Activated CD8-positive, alpha-beta memory T cell treated with anti-CD3 and anti-CD28 coated beads for 36 hours (primary cell): ENCODE results near the gene TNXB. TPM values are rescaled to one million over a fixed set of nuclear protein-coding genes. Genes with fewer than 3 reads are reported as not detected.

Source experiments
- CTCF ChIA-PET: fragments of 350-600 bp; sonication (Branson Sonifier 250); formaldehyde crosslinking; loops from one replicate; lab custom pipeline; 2021; ENCODE audit warnings: antibody characterized with exemption; lab: Charles Lee
- POLR2A ChIA-PET: fragments of 350-600 bp; sonication (Branson Sonifier 250); formaldehyde crosslinking; loops from one replicate; lab custom pipeline; 2021; ENCODE audit warnings: antibody characterized with exemption; lab: Charles Lee
- total RNA-seq, 2 experiments: library from RNA; stranded (reverse); gene quantifications; one replicate each; pipeline ENCODE4 v1.2.3, GENCODE V29; 2021

The TNXB gene
- 1 to 10 TPM; 1.1 to 1.3 TPM for total RNA-seq

- CTCF ChIA-PET, result no interaction called here
- POLR2A ChIA-PET, result interaction anchor here (0.6 kb wide), 1 partner anchor 234 kb away, joined by 7 read pairs; no protein-coding TSS in a partner anchor
Observed at GRCh38 chr6:32109114-32109764, at the start of gene TNXB. Gene TNXB (minus strand): TSS chr6:32109338. CDS start chr6:32098198, 11,140 bp downstream.

GRCh38 chr6:32158052-32158451 is 48.9 kb upstream of the TNXB start:
- CTCF ChIA-PET, result interaction anchor here (1.2 kb wide), 1 partner anchor 37 kb away, joined by 3 read pairs; no protein-coding TSS in a partner anchor
- POLR2A ChIA-PET, result no interaction called here

- CTCF ChIA-PET, result interaction anchor here (0.7 kb wide), 1 partner anchor 38 kb away, joined by 4 read pairs; no protein-coding TSS in a partner anchor
Observed at GRCh38 chr6:32156891-32157290, 47.8 kb upstream of the TNXB start.

GRCh38 chr6:32154514-32155161 is 45.5 kb upstream of the TNXB start:
- ChIA-PET CTCF (interaction anchor here (0.7 to 1.2 kb wide), 5 partner anchors 10 to 78 kb away, joined by 3 to 6 read pairs (median 4); partner anchors contain the start of genes EGFL8 and FKBPL), POLR2A (interaction anchor here (0.5 to 0.9 kb wide), 2 partner anchors 15 to 36 kb away, joined by 3 to 5 read pairs; no protein-coding TSS in a partner anchor)

More at GRCh38 chr6:32156891-32157290, 47.8 kb upstream of the TNXB start:
- POLR2A ChIA-PET, result no interaction called here

GRCh38 chr6:32153564-32154513 is 44.7 kb upstream of the TNXB start, which contains the start of gene PPT2:
Gene PPT2 (plus strand): TSS chr6:32154141. CDS start chr6:32154595, 454 bp downstream.
- ChIA-PET CTCF (interaction anchor here (1.1 to 1.2 kb wide), 3 partner anchors 11 to 35 kb away, joined by 4 to 6 read pairs (median 5); partner anchors contain the start of genes EGFL8 and FKBPL), POLR2A (interaction anchor here (0.5 to 0.9 kb wide), 2 partner anchors 14 to 35 kb away, joined by 3 to 5 read pairs; no protein-coding TSS in a partner anchor)

GRCh38 chr6:32152769-32153563 is 43.8 kb upstream of the TNXB start:
- POLR2A ChIA-PET, result interaction anchor here (0.6 to 0.7 kb wide), 2 partner anchors 34 to 111 kb away, joined by 3 read pairs; no protein-coding TSS in a partner anchor

GRCh38 chr6:32151863-32152768 is 43.0 kb upstream of the TNXB start, which contains the start of gene PRRT1:
Gene PRRT1 (minus strand): TSS chr6:32151939. CDS start chr6:32151827, 112 bp downstream.
- CTCF ChIA-PET, result interaction anchor here (0.7 to 1.3 kb wide), 2 partner anchors 33 to 43 kb away, joined by 3 read pairs; no protein-coding TSS in a partner anchor
- POLR2A ChIA-PET, result interaction anchor here (0.6 to 0.7 kb wide), 2 partner anchors 33 to 112 kb away, joined by 3 read pairs; no protein-coding TSS in a partner anchor

More at GRCh38 chr6:32152769-32153563, 43.8 kb upstream of the TNXB start:
- CTCF ChIA-PET, result interaction anchor here (0.7 kb wide), 1 partner anchor 42 kb away, joined by 3 read pairs; no protein-coding TSS in a partner anchor

GRCh38 chr6:32151181-32151862 is 42.2 kb upstream of the TNXB start:
- ChIA-PET CTCF (interaction anchor here (1.3 kb wide), 1 partner anchor 32 kb away, joined by 3 read pairs; no protein-coding TSS in a partner anchor), POLR2A (no interaction called here)

- POLR2A ChIA-PET, result no interaction called here
- CTCF ChIA-PET, result interaction anchor here (1.3 kb wide), 1 partner anchor 31 kb away, joined by 3 read pairs; no protein-coding TSS in a partner anchor
Observed at GRCh38 chr6:32149932-32150870, 41.1 kb upstream of the TNXB start.

- CTCF ChIA-PET, result no interaction called here
- POLR2A ChIA-PET, result no interaction called here
Observed at GRCh38 chr6:32149092-32149755, 40.1 kb upstream of the TNXB start.

- ChIA-PET POLR2A (no interaction called here), CTCF (interaction anchor here (1.2 kb wide), 1 partner anchor 19 kb away, joined by 4 read pairs; no protein-coding TSS in a partner anchor)
Observed at GRCh38 chr6:32148289-32149091, 39.4 kb upstream of the TNXB start.

- ChIA-PET CTCF (interaction anchor here (1.2 kb wide), 1 partner anchor 18 kb away, joined by 4 read pairs; no protein-coding TSS in a partner anchor), POLR2A (no interaction called here)
Observed at GRCh38 chr6:32147401-32148132, 38.4 kb upstream of the TNXB start.

GRCh38 chr6:32146687-32147086 is 37.5 kb upstream of the TNXB start:
- ChIA-PET CTCF (no interaction called here), POLR2A (no interaction called here)
